DLD1 (cell line): ENCODE results near the gene SLC41A3.

Experiments used
- in situ Hi-C: cut with HindIII; loops from 2 replicates; pipeline ENCODE4 v1.10.0; 2017; ENCODE audit warnings: low sequenced_read_pairs

SLC41A3 gene

DNA sequence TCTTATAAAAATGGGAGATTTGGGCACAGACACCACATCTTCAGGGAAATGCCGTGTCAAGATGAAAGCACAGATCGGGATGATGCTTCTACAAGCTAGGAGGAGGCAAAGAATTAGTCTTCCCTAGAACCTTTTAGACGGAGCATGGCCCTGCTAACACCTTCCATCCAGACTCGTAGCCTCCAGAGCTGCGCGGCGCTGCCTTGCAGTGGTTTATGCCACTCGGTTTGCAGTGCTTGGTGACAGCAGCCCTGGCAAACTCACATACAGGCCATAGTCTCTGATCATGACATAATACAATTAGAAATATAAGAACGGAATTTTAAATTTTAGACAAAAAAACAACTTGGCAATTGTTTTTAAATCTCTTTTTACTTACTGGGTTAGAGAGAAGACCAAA is 37.1 kb upstream of the SLC41A3 start:
- in situ Hi-C loops = no loop called here

DNA sequence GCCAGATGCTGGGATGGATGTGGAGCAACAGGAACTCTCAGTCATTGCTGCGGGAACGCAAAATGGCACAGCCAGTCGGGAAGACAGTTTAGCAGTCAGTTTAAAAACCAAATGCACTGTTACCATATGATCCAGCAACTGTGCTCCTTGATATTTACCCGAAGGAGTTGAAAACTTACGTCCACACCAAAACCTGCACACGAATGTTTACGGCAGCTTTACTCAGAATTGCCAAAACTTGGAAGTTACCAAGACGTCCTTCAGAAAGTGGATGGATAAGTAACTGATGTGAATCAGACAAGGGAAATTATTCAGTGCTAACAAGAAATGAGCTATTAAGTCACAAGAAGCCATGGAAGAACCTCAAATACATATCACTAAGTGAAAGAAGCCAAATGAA is 36.1 kb upstream of the SLC41A3 start:
- in situ Hi-C loops = no loop called here

DNA sequence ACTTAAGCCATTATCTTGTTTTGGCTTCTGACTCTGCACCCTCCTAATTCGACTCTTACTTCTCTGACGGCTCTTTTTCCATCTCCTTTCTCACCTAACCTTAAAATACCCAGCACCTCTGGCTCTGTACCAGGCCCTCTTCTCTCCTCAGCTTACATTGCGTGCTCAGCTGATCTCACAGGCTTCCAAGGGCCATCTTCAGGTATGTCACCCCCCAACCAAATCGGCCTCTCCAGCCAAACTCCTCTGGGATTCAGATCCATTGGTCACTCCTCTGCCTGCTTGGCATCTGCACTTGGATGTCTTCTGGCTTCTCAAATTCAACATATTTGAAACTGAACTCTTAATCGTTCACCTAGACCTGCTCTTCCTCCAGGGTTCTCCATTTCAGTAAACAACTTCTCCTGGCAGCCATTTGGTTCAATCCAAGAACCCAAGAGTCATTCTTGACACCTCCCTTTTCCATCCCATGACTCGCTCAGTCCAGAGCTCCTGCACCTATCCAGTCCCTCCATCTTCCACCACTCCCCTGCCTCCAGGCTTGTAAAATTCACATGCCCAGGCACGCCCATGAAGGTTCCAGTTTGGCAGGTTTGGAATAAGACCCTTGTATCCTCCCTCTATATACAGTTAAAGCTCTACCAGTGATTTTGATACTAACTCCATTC is 35.2 kb upstream of the SLC41A3 start:
- in situ Hi-C loops = no loop called here

DNA sequence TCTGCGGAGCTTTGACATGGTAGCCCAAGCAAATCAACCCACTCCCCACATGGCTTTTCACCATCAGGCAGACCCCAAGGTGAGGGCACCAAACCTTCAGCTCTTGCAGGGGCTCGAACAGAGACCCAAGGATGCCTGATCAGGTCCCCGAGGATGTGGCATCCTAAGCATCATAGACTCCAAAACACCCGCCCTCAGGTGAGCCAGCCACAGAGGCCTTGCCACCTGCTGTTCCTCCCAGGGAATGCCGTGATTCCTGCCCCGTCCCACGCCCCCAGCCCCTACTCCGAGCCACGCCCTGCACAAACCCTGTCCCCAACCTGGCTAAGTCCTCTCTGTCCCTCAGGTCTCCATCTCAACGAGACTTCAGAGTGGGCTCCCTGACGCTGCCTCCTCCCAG is 34.7 kb upstream of the SLC41A3 start:
- in situ Hi-C loops = no loop called here

DNA sequence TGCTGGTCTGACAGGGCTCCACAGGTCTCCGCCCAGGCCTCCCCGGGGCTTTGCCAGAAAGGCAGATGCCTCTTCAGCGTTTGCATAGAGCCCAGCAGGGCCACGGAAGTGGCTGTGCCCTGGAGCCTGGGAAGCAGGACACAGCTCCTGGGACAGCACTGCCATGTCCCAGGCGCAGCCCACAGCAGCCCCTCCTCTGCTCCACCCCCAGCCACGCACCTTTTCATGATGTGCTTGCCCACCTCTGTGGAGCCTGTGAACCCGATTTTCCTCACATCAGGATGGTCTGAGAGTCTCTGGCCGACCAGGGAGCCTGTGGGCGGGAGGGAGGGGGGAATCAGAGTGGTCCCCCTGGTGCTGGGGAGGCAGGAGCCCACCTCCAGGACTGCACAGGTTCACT is 33.9 kb upstream of the SLC41A3 start:
- in situ Hi-C loops = no loop called here

DNA sequence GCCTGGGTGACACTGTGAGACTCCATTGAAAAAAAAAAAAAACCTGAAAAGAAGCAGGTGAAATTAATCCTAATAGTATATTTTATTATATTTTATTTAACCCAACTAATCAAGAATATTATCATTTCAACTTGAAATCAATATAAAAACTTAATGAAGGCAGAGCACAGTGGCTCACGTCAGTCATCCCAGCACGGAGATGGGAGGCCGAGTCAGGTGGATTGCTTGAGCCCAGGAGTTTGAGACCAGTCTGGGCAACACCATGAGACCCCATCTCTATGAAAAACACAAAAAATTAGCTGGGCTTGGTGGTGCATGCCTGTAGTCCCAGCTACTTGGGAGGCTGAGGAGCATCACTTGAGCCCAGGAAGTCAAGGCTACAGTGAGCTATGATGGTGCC is 33.3 kb upstream of the SLC41A3 start:
- in situ Hi-C loops = no loop called here

DNA sequence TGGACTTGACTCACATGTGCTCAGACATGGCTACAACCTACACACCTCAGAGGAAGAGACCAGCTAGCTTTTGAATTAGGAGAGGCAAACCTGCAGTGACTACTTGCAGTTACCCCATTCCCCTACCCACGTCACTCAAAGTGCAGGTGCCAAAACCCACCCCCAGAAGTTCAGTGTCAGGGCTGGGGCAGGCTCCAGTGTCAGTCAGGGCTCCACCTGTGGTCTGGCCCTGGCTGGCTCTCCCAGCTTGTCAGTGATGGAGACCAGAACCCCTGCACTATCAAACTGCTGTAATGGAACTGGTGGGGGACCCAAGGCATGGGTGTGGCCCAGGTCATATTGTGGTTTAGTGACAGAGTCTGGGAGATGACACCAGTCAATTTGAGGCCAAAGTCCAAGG is 32.6 kb upstream of the SLC41A3 start:
- in situ Hi-C loops = no loop called here

DNA sequence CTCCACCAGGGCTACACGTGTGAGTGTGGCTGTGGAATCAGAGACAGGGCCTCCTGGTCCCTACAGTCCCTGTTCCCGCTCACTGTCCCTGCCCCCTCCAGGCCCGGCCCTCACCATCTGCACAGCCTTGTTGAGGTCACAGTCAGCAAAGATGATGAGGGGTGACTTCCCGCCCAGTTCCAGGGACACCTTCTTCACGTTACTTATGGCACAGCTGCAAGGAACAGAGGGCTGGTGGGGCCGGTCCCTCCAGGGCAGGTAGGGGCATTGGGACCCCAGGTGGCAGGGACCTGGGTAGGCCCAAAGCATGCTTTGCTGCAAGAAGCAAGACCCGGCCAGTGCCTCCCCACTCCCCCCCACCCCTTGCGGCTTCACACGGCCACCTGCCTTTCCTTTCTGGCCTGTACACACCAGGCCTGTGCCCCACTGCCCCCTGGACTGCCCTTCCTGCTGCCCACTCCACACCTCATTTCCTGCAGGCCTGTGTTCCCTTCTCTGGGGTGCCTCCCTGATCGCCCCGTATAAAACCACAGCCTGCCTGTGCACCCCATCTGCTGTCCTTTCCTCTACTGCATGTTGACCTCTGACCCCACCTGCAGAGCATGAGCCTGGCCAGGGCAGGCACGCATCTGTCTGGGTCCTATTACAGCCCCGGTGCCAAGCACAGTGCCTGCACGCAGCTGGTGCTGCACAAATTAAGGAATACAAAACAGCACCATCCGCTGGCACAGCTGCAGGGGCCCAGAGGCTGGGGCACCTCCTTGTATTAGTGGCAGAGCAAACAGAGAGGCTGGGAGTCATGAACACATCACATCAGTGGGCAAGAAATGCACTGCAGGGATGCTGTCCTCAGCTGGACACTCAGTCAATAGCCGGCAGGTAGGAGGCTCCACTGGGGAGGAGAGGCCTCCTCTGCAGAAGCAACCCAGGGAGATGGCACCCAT is 30.8 kb upstream of the SLC41A3 start:
- in situ Hi-C loops = no loop called here

DNA sequence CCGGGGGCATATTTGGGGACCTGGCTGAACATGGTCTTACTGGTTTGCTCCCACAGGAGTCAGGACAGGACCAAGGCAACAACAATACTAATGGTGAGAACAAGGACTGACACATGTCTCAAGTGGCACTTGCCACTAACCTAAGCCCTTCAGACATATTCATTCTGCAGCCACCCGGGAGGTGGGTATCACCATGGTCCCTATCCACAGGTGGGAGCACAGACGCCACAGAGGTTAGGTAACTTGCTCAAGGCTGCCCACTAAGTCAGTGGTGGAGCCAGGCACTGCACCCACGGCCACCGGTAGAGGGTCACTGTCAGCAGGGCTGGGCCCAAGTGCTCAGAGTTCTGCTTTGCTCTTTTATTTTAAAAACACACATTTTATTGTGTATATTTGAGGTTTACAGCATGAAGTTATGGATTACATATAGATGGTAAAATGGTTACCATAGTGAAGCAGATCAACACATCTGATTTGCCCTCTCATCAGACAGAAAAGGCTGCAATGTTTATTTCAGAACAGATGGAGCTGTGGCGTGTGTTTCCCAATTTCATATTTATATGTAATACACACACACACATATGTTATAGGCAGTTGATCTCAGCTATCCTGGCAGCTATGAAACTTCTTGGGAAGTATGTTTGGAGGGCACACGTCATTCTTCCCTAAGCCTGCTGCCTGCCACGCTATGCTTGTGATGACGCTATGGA is 30.0 kb upstream of the SLC41A3 start:
- in situ Hi-C loops = no loop called here

DNA sequence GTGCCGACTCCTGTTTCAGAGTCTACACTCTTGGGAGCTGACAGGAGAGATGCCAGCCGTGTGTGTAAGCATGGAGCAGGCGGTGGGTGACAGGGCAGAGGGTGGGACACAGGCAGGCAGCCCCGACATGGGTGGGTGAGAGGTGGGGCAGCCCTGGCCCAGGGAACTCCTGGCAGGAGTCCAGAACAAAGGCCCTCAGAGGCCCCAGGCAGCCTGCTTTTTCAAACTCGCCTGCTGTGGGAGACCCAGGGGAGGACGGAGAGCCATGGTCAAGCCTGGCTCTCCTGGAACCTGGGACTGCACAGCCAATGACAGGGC is 29.3 kb upstream of the SLC41A3 start:
- in situ Hi-C loops = no loop called here

DNA sequence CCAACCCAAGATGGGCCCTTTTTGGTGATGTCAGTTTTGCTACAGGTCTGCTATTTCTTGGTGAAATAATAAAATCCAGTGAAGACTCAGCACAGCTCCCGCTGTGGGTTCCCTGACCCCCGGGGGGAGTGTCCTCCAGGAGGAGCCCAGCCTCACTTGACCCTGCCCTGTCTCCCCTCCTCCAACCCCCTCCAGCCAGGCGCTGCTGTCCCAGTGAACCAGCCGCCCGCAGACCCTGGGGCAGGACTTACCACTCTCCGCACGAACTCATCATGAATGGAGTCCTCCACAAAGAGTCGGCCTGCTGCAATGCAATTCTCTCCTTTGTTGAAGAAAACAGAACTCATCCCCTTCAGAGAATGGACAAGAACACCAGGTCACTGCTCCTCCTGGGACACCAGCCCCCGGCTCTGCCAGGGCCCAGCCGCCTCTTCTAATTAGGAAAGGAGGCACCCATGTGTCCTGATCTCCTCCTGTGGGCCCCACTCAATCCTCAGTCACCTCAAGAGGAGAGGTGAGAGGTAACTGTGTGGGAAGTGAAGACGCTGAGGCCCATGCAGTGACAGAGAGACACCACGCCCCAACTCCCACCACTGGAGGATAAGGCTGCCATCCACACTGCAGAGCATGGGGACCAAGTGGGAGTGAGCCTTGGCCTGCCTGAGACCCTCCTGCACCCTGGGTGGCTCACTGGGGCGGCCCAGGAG is 28.8 kb upstream of the SLC41A3 start:
- in situ Hi-C loops = no loop called here

DNA sequence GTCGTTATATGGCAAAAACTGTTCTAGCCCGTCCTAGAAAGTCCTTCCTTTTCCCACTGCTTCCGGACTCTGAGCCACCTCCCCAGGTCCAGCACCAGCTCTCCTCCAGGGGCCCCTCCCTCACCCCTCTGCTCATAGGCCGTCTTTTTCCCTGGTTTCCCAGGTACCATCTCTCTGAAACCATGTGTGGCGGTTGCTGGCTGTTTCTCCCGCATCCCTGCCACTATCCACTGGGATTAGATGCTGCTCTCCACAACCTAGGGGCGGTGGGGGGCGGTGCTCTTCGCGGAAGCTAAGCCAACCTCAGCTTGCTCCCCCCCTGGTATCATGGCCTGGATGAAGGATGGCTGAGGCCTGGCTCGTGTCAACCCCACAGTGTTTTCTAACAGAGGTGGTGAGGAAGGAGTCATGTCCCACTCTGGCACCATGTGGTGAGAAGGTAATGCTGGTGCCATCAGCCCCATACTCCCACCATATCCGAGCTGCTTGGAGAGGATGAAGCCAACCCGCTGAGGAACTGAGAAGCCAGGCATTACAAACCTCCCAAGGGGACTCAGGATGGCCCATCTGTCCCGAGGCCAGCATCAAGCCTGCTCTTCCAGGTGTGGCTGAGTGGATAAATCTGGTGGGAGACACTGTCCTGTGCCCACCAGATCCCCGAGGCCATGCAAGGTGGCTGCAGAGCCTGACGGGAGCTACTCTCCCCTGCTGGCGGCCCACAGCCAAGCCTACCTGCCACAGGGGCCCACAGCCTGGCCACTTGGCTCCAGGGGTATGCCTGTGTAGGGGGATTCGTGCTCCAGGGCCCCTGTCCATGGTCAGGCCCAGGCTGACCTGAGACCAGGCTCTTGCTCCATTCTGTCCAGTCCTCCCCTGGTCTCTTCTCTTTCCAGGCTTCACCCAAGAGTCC is 27.9 kb upstream of the SLC41A3 start:
- in situ Hi-C loops = no loop called here

DNA sequence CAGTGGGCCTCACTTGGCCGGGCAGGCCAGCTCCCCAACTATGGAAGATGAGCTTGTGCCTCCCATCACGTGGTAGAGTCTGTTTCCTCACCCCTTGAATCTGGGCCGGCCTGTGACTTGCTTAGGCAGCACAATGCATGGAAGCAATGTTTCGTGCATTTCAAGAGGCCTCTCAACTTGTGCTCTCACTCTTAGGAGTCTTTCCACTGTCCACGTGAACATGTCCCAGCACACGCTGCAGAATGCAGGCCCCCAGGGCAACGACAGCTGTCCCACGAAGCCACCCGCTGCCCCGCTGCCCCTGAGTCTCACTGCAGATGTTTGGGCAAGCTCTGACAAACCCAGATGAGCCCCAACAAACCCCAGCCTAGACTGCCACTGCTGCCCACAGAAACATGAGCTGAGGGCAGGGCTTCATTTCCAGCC is 27.2 kb upstream of the SLC41A3 start:
- in situ Hi-C loops = no loop called here

DNA sequence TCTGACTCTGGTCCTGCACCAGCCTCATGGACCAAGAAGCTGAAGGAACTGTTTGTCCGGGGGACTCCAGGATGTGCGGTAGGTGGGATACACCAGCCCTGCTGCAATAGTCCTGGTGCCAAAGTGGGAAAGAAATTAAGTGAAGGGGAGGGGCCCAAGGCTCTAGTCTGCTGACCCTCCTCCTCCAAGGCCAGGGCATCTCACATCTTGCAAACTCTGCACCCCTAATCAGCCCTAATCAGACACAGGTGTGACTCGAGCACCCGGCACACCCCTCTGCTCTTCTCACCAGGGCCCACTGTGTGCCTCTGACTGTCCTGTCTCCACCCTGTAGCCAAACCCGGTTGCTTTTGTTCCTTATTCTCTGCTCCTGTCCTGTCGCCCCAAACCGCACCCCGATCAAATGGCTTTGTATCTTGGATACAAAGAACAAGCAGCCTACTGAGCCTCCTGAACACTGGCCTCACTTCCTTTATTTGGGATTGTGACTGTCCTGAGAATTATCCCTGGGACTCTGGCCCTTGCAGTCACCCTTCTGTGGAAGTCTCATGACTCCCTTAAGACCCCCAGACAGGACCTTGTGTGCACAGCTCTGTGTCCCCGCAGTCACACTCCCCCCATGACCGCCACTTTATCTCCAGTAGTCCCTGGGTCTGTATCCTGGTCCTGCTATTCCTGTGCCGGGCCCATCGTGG is 26.7 kb upstream of the SLC41A3 start:
- in situ Hi-C loops = no loop called here

DNA sequence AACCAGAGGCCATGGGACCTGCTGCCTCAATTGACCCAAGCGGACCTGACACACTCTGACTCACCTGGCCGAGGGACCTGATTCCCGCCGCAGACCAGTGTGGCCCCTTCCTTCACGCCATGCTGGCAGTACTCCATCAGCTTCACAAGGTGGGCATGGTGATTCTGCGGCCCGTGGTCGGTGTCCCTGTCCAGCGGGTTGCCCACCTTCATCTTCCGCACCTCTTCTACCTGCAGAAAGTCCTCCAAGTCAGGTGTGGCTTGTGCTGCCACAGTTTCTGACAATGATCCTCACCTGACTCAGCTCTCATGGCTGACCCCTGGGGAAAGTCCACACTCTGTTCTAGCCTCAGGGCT is 25.9 kb upstream of the SLC41A3 start:
- in situ Hi-C loops = no loop called here

DNA sequence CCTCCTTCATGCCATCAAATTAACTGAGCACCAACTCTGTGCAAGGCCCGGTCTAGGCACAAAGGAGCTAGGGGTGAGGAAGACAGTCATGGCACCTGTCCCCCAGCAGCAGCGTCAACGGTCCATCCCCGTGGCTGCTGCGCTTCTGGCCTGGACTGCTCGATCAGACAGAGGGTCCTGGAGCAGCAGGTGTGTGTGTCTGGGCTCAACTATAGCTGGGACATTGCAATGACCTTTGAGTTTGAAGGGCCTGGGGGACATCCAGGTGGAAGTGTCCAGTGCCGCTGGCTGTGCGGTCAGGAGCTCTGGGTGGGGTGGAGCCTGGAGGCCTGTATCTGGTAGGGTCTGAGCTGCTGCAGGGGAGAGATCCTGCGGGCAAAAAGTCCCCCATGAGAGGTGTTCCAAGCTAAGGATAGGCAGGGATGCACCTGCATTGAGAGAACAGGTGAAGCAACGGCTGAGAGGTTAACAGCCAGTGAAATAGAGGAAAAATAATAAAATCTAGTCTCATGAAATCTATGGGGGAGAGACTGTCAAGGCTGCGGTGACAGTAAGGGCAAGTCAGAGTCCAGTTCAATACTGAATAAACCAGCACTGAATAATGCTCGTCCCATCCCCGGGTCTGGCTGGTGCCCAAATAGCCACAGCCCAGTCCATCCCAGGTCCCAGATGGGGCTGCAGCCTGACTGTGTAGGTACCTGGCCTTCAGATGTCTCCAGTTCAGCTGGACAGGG is 25.4 kb upstream of the SLC41A3 start:
- in situ Hi-C loops = no loop called here

DNA sequence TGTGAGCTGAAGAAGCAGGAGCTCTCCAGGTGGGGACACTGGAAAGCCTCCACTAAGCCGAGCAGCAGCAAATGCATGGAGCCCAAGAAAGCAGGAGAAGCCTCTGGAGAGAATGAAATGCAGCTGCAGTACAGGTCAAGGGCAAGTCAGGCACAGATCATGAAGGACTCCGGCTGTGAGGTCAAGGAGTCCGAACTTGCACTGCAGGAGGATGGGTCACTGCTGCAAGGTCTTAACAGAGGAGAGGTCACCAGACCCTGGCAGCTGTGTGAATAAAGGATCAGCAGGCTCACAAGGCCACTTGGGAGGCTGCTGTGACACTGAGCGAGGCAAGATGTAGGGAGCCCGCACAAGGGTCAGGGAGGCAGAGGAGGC is 24.7 kb upstream of the SLC41A3 start:
- in situ Hi-C loops = no loop called here

DNA sequence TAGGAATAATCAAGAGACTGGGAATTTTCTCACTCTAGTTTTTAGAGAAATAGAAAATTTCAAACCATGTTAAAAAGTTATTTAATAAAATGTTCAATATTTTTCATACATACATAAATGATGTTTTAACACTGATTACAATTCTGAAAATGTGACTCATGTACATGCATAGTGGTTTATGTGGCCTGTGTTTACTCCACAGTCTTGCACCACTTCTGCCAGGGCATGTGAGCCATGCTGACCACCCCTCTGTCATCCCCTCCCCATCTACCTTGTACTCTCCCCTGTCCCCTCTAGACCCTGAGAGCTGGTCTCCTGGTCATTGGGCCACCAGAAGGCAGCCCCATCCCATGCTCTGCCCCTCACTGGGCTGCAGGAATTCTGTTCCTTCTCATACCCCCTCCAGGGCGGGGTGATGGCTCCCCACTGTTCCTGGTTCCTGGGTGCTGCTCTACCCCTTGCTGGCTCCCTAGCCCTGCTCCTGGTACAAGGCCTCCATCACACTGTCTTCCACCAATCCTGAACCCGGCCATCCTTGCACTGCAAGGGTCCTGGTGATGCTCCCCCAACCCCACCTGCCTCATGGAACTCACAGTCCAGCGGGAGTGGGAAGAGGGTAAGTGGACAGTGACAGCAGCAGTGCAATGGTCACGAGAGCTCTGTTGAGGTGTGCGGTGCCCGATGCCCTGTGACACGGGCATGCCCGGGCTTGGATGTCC is 24.2 kb upstream of the SLC41A3 start:
- in situ Hi-C loops = no loop called here
